ENCODE results near the gene JPT2. TPM values are rescaled to one million over a fixed set of nuclear protein-coding genes. Genes with fewer than 3 reads are reported as not detected.
A peak's percentile ranks its signal among the peaks of the same experiment; 100 is the strongest.

JPT2 gene
- total RNA-seq, 1 donor from 2014 or later = 180 TPM

DNA sequence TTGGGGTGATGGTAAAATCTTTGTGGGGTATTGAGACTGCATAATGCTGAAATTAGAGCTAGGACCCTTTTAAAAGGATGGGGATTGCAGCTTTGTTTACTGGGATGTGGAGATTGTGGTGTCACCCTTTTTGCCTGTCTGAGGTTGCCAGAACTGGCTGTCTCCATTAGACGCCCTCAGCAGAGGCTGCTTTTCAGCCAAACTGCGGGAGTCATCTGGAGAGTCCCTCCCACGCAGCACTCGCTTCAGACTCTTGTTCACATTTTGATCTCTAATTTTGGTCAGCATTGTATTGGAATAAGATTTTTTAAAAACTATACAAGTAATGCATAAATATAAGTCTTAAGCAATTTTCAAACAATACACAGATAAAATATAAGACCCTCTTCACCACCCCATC is 27.9 kb upstream of the JPT2 start:
- DNase-seq (ENCODE audit: low spot score) = no peak
- Mint-ChIP-seq H3K4me3 (ENCODE audit: unreplicated experiment) (no peak overlapping the region), H3K9me3 (ENCODE audit: unreplicated experiment) (no peaks in the 10 kb centered on the region), H3K4me1 (ENCODE audit: unreplicated experiment) (peaks cover 8% of the 10 kb centered on the region), H3K27ac (ENCODE audit: unreplicated experiment) (no peak overlapping the region), H3K27me3 (ENCODE audit: unreplicated experiment) (peaks cover 11% of the 10 kb centered on the region), H3K36me3 (ENCODE audit: low read depth, unreplicated experiment) (peaks cover 41% of the 10 kb centered on the region)
- TF ChIP-seq, protein P1, sequence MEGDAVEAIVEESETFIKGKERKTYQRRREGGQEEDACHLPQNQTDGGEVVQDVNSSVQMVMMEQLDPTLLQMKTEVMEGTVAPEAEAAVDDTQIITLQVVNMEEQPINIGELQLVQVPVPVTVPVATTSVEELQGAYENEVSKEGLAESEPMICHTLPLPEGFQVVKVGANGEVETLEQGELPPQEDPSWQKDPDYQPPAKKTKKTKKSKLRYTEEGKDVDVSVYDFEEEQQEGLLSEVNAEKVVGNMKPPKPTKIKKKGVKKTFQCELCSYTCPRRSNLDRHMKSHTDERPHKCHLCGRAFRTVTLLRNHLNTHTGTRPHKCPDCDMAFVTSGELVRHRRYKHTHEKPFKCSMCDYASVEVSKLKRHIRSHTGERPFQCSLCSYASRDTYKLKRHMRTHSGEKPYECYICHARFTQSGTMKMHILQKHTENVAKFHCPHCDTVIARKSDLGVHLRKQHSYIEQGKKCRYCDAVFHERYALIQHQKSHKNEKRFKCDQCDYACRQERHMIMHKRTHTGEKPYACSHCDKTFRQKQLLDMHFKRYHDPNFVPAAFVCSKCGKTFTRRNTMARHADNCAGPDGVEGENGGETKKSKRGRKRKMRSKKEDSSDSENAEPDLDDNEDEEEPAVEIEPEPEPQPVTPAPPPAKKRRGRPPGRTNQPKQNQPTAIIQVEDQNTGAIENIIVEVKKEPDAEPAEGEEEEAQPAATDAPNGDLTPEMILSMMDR (IDR thresholded peaks at IDR 0.05; ENCODE audit: unreplicated experiment) = no peak

DNA sequence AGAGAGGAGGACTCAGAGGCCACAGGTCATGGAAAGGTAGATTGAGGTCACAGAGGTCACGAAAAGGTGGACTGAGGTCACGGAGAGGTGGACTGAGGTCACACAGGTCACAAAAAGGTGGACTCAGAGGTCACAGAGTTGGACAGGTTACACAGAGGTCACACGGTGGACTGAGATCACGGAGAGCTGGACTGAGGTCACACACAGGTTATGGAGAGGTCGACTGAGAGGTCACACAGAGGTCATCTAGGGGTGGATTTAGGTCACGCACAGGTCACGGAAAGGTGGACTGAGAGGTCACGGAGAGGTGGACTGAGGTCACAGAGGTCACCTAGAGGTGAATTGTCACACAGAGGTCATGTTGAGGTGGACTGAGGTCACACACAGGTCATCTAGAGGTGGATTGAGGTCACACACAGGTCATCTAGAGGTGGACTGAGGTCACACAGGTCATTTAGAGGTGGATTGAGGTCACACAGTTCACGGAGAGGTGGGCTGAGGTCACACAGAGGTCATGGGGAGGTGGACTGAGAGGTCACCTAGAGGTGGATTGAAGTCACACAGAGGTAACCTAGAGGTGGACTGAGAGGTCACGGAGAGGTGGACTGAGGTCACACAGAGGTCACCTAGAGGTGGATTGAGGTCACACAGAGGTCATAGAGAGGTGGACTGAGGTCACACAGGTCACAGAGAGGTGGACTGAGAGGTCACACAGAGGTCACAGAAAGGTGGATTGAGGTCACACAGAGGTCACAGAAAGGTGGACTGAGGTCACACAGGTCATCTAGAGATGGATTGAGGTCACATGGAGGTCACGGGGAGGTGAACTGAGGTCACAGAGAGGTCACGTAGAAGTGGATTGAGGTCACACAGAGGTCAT is 26.7 kb upstream of the JPT2 start:
- no peak for DNase-seq (ENCODE audit: low spot score)

DNA sequence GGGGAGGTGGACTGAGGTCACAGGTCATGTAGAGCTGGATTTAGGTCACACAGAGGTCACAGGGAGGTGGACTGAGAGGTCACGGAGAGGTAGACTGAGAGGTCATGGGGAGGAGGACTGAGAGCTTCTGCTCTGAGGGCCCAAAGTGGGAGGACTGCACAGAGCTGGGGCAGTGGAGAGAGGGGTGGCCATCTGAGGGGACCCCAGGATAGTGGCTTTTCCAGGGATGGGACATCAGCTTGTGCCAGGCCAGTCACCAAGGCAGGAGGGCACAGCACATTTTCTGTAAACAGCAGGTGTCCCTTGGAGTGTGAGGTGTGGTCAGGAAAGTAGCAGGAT is 26.1 kb upstream of the JPT2 start:
- DNase-seq (ENCODE audit: low spot score) = no peak
- Mint-ChIP-seq H3K4me1 (ENCODE audit: unreplicated experiment) (peaks cover 10% of the 10 kb centered on the region), H3K27ac (ENCODE audit: unreplicated experiment) (peak overlapping the region; percentile 1), H3K4me3 (ENCODE audit: unreplicated experiment) (peak overlapping the region; percentile 21), H3K36me3 (ENCODE audit: low read depth, unreplicated experiment) (peaks cover 41% of the 10 kb centered on the region), H3K9me3 (ENCODE audit: unreplicated experiment) (no peaks in the 10 kb centered on the region), H3K27me3 (ENCODE audit: unreplicated experiment) (peaks cover 14% of the 10 kb centered on the region)
- TF ChIP-seq, protein P1 (IDR thresholded peaks at IDR 0.05; ENCODE audit: unreplicated experiment) = no peak

More for the DNA sequence above, 26.7 kb upstream of the JPT2 start:
- Mint-ChIP-seq H3K9me3 (ENCODE audit: unreplicated experiment) (no peaks in the 10 kb centered on the region), H3K4me3 (ENCODE audit: unreplicated experiment) (peak overlapping the region; percentile 21), H3K36me3 (ENCODE audit: low read depth, unreplicated experiment) (peaks cover 41% of the 10 kb centered on the region), H3K27me3 (ENCODE audit: unreplicated experiment) (peaks cover 14% of the 10 kb centered on the region), H3K4me1 (ENCODE audit: unreplicated experiment) (peaks cover 10% of the 10 kb centered on the region), H3K27ac (ENCODE audit: unreplicated experiment) (peak overlapping the region; percentile 1)
- TF ChIP-seq, protein P1 (IDR thresholded peaks at IDR 0.05; ENCODE audit: unreplicated experiment) = no peak

DNA sequence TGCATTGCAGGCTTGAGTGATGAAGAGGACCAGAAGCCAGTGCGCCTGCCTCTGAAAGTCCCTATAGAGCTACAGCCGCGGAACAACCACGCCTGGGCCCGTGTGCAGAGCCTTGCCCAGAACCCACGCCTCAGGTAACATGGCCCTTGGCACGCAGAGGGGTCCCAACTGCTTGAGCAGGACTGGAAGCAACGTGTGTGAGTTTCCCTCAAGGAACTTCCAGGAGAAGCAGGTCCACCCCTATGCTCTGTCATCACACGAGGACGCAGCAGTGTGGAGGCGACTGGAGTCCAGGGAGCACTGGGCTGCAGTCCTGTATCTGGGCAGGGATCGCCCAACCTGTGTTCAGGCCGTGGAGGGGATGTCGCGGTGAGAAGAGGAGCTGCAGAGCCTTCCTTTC is 25.1 kb upstream of the JPT2 start:
- Mint-ChIP-seq H3K9me3 (ENCODE audit: unreplicated experiment) (no peaks in the 10 kb centered on the region), H3K4me3 (ENCODE audit: unreplicated experiment) (no peak overlapping the region), H3K27ac (ENCODE audit: unreplicated experiment) (no peak overlapping the region), H3K27me3 (ENCODE audit: unreplicated experiment) (peaks cover 14% of the 10 kb centered on the region), H3K4me1 (ENCODE audit: unreplicated experiment) (peaks cover 10% of the 10 kb centered on the region), H3K36me3 (ENCODE audit: low read depth, unreplicated experiment) (peaks cover 37% of the 10 kb centered on the region)
- no peak for DNase-seq (ENCODE audit: low spot score)
- TF ChIP-seq, protein P1 (IDR thresholded peaks at IDR 0.05; ENCODE audit: unreplicated experiment) = no peak
